Activated naive CD8-positive, alpha-beta T cell treated with anti-CD3 and anti-CD28 coated beads, Interleukin-2, amount 10 ng/mL, durations not matched to agents 7 days and 5 days (primary cell): Measurements from ENCODE around the gene REELD1. TPM values are rescaled to one million over a fixed set of nuclear protein-coding genes. Genes with fewer than 3 reads are reported as not detected.

Source experiments
- ATAC-seq: fragments of 150-1000 bp; cut with Tn5 transposase; one replicate; pipeline ENCODE4 v1.10.0; 2021; ENCODE audit warnings: low read depth, moderate library complexity
- POLR2A ChIA-PET: fragments of 350-600 bp; sonication (Branson Sonifier 250); formaldehyde crosslinking; loops from one replicate; lab custom pipeline; 2021; ENCODE audit warnings: antibody characterized with exemption; lab: Charles Lee
- DNase-seq: peaks from one replicate; pipeline ENCODE4 v3.0.0; 2021
- H3K27ac Mint-ChIP-seq: one replicate; pipeline ENCODE4 v1.8.0; 2022; ENCODE audit warnings: mild to moderate bottlenecking, mixed read lengths
- H3K27me3 Mint-ChIP-seq: one replicate; pipeline ENCODE4 v1.8.0; 2022; ENCODE audit warnings: mild to moderate bottlenecking, moderate library complexity, mixed read lengths
- H3K36me3 Mint-ChIP-seq: one replicate; pipeline ENCODE4 v1.8.0; 2021; ENCODE audit warnings: mild to moderate bottlenecking, mixed read lengths
- H3K4me1 Mint-ChIP-seq: one replicate; pipeline ENCODE4 v1.8.0; 2021; ENCODE audit warnings: mixed read lengths
- H3K4me3 Mint-ChIP-seq: one replicate; pipeline ENCODE4 v1.8.0; 2022; ENCODE audit warnings: mild to moderate bottlenecking, moderate library complexity, mixed read lengths
- H3K9me3 Mint-ChIP-seq: one replicate; pipeline ENCODE4 v1.8.0; 2021; ENCODE audit warnings: mixed read lengths
- total RNA-seq, 2 experiments: library from RNA; stranded (reverse); gene quantifications; one replicate each; pipeline ENCODE4 v1.2.3, GENCODE V29; 2021

The REELD1 gene
- total RNA-seq, 2 experiments from 2014 or later: 0.28 to 0.55 TPM

GRCh38 chr4:146237092-146237491 lies 22.8 kb downstream of the REELD1 start:
- ATAC-seq (no peak), DNase-seq (no peak)
- Mint-ChIP-seq H3K4me1 (peaks cover 3% of the 10 kb centered on the region), H3K4me3 (no peak overlapping the region), H3K27ac (no peak overlapping the region), H3K36me3 (no peaks in the 10 kb centered on the region), H3K27me3 (peaks cover 4% of the 10 kb centered on the region), H3K9me3 (no peaks in the 10 kb centered on the region)
- POLR2A ChIA-PET: no interaction called here

- no peaks in the 10 kb centered on the region for H3K9me3 Mint-ChIP-seq
- peaks cover 4% of the 10 kb centered on the region for H3K27me3 Mint-ChIP-seq
- H3K36me3 Mint-ChIP-seq: no peaks in the 10 kb centered on the region
- H3K4me1 Mint-ChIP-seq: peaks cover 6% of the 10 kb centered on the region
- POLR2A ChIA-PET: no interaction called here
- DNase-seq (no peak), ATAC-seq (no peak)
- no peak overlapping the region for H3K4me3 Mint-ChIP-seq
- no peak overlapping the region for H3K27ac Mint-ChIP-seq
Measured at GRCh38 chr4:146238107-146238506, 23.8 kb downstream of the REELD1 start.

GRCh38 chr4:146243141-146243882 lies 29.0 kb downstream of the REELD1 start:
- no peaks in the 10 kb centered on the region for H3K36me3 Mint-ChIP-seq
- peak overlapping the region; percentile 67 for H3K4me3 Mint-ChIP-seq
- no peaks in the 10 kb centered on the region for H3K9me3 Mint-ChIP-seq
- peaks cover 8% of the 10 kb centered on the region for H3K4me1 Mint-ChIP-seq
- DNase-seq (peak; percentile 69), ATAC-seq (peak; percentile 66)
- H3K27ac Mint-ChIP-seq: peak overlapping the region; percentile 31
- no peaks in the 10 kb centered on the region for H3K27me3 Mint-ChIP-seq
- POLR2A ChIA-PET: no interaction called here

GRCh38 chr4:146243883-146244277 lies 29.5 kb downstream of the REELD1 start:
- Mint-ChIP-seq H3K36me3 (no peaks in the 10 kb centered on the region), H3K4me3 (no peak overlapping the region), H3K9me3 (no peaks in the 10 kb centered on the region), H3K27ac (no peak overlapping the region), H3K27me3 (no peaks in the 10 kb centered on the region), H3K4me1 (peaks cover 8% of the 10 kb centered on the region)
- POLR2A ChIA-PET: no interaction called here
- no peak for ATAC-seq
- no peak for DNase-seq

GRCh38 chr4:146244496-146244895 lies 30.2 kb downstream of the REELD1 start:
- Mint-ChIP-seq H3K9me3 (no peaks in the 10 kb centered on the region), H3K27me3 (no peaks in the 10 kb centered on the region), H3K4me1 (peaks cover 8% of the 10 kb centered on the region), H3K36me3 (no peaks in the 10 kb centered on the region), H3K27ac (no peak overlapping the region), H3K4me3 (no peak overlapping the region)
- no peak for ATAC-seq
- DNase-seq: no peak
- POLR2A ChIA-PET: no interaction called here

GRCh38 chr4:146245246-146245645 lies 30.9 kb downstream of the REELD1 start:
- Mint-ChIP-seq H3K27ac (no peak overlapping the region), H3K9me3 (no peaks in the 10 kb centered on the region), H3K36me3 (peaks cover 2% of the 10 kb centered on the region), H3K4me1 (peaks cover 8% of the 10 kb centered on the region), H3K4me3 (no peak overlapping the region), H3K27me3 (no peaks in the 10 kb centered on the region)
- DNase-seq (no peak), ATAC-seq (no peak)
- POLR2A ChIA-PET: no interaction called here

- peaks cover 2% of the 10 kb centered on the region for H3K36me3 Mint-ChIP-seq
- no peaks in the 10 kb centered on the region for H3K9me3 Mint-ChIP-seq
- DNase-seq (no peak), ATAC-seq (no peak)
- no peak overlapping the region for H3K27ac Mint-ChIP-seq
- peaks cover 8% of the 10 kb centered on the region for H3K4me1 Mint-ChIP-seq
- POLR2A ChIA-PET: no interaction called here
- no peak overlapping the region for H3K4me3 Mint-ChIP-seq
- H3K27me3 Mint-ChIP-seq: no peaks in the 10 kb centered on the region
Measured at GRCh38 chr4:146245850-146246249, 31.5 kb downstream of the REELD1 start.

- Mint-ChIP-seq H3K36me3 (peaks cover 2% of the 10 kb centered on the region), H3K27ac (no peak overlapping the region), H3K27me3 (no peaks in the 10 kb centered on the region), H3K4me1 (peaks cover 8% of the 10 kb centered on the region), H3K4me3 (no peak overlapping the region), H3K9me3 (no peaks in the 10 kb centered on the region)
- DNase-seq (no peak), ATAC-seq (no peak)
- POLR2A ChIA-PET: no interaction called here
Measured at GRCh38 chr4:146246381-146246780, 32.0 kb downstream of the REELD1 start.

- Mint-ChIP-seq H3K9me3 (no peaks in the 10 kb centered on the region), H3K4me1 (peaks cover 5% of the 10 kb centered on the region), H3K27me3 (no peaks in the 10 kb centered on the region), H3K27ac (no peak overlapping the region), H3K4me3 (no peak overlapping the region), H3K36me3 (peaks cover 6% of the 10 kb centered on the region)
- no peak for DNase-seq
- POLR2A ChIA-PET: no interaction called here
- no peak for ATAC-seq
Measured at GRCh38 chr4:146247356-146247755, 33.0 kb downstream of the REELD1 start.

- H3K4me1 Mint-ChIP-seq: no peaks in the 10 kb centered on the region
- no peaks in the 10 kb centered on the region for H3K9me3 Mint-ChIP-seq
- no peak for ATAC-seq
Measured at GRCh38 chr4:146252969-146253611, 38.8 kb downstream of the REELD1 start.

GRCh38 chr4:146255463-146255862 lies 41.1 kb downstream of the REELD1 start:
- no peaks in the 10 kb centered on the region for H3K4me1 Mint-ChIP-seq
- H3K36me3 Mint-ChIP-seq: peaks cover 11% of the 10 kb centered on the region
- no peak for ATAC-seq
- no peak for DNase-seq
- no peaks in the 10 kb centered on the region for H3K27me3 Mint-ChIP-seq
- no peaks in the 10 kb centered on the region for H3K9me3 Mint-ChIP-seq
- POLR2A ChIA-PET: no interaction called here
- H3K27ac Mint-ChIP-seq: no peak overlapping the region
- H3K4me3 Mint-ChIP-seq: no peak overlapping the region

More at GRCh38 chr4:146252969-146253611, 38.8 kb downstream of the REELD1 start:
- Mint-ChIP-seq H3K4me3 (no peak overlapping the region), H3K27ac (no peak overlapping the region), H3K36me3 (peaks cover 6% of the 10 kb centered on the region), H3K27me3 (no peaks in the 10 kb centered on the region)
- POLR2A ChIA-PET: no interaction called here
- no peak for DNase-seq

GRCh38 chr4:146255874-146256273 lies 41.5 kb downstream of the REELD1 start:
- no peak for DNase-seq
- Mint-ChIP-seq H3K4me1 (no peaks in the 10 kb centered on the region), H3K27me3 (no peaks in the 10 kb centered on the region), H3K27ac (no peak overlapping the region), H3K4me3 (no peak overlapping the region), H3K9me3 (no peaks in the 10 kb centered on the region), H3K36me3 (peaks cover 11% of the 10 kb centered on the region)
- ATAC-seq: no peak
- POLR2A ChIA-PET: no interaction called here

- POLR2A ChIA-PET: no interaction called here
- Mint-ChIP-seq H3K4me1 (no peaks in the 10 kb centered on the region), H3K27me3 (no peaks in the 10 kb centered on the region), H3K27ac (no peak overlapping the region), H3K4me3 (no peak overlapping the region), H3K36me3 (peaks cover 11% of the 10 kb centered on the region), H3K9me3 (no peaks in the 10 kb centered on the region)
- ATAC-seq (no peak), DNase-seq (no peak)
Measured at GRCh38 chr4:146256328-146256727, 42.0 kb downstream of the REELD1 start.

- ATAC-seq (no peak), DNase-seq (no peak)
- POLR2A ChIA-PET: no interaction called here
- Mint-ChIP-seq H3K4me1 (no peaks in the 10 kb centered on the region), H3K27me3 (no peaks in the 10 kb centered on the region), H3K36me3 (peaks cover 7% of the 10 kb centered on the region), H3K27ac (no peak overlapping the region), H3K9me3 (no peaks in the 10 kb centered on the region), H3K4me3 (no peak overlapping the region)
Measured at GRCh38 chr4:146257511-146257910, 43.2 kb downstream of the REELD1 start.
